ENCODE measurements around the gene AK8. TPM values are rescaled to one million over a fixed set of nuclear protein-coding genes. Genes with fewer than 3 reads are reported as not detected.

Gene AK8
- total and polyA plus RNA-seq, 9 of the 15 experiments (the other 6 are each of a cell fraction or from before 2014, with no cell fraction given): 0.06 to 0.37 TPM; not detected in 7

DNA sequence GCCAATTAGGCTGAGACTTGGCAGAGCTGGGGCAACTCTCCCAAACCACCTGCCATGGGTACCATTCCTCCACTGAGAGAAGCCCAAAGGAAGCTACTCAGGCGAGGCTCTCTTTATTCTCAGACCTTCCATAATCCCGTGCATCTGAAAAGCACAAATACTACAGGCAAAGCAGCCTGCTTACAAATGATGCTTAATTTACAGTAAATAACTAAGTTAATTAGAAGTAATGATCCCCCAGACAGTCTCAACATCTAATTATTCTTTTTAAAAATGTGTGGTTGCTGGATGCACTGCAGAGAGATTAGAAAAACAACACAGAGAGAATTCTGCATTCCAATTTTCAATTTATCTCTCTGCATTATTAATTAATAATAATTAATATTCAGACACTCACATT is 53.1 kb downstream of the AK8 start (continued):
- TF ChIP-seq ZNF407 (IDR thresholded peaks at IDR 0.05; ENCODE audit: low read depth) (no peak), NR1H2 (CRISPR knock-in tag; IDR thresholded peaks at IDR 0.05) (no peak), GABPB1 (CRISPR knock-in tag; IDR thresholded peaks at IDR 0.05) (no peak)
- TF ChIP-seq, protein P1, sequence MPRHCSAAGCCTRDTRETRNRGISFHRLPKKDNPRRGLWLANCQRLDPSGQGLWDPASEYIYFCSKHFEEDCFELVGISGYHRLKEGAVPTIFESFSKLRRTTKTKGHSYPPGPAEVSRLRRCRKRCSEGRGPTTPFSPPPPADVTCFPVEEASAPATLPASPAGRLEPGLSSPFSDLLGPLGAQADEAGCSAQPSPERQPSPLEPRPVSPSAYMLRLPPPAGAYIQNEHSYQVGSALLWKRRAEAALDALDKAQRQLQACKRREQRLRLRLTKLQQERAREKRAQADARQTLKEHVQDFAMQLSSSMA (CRISPR knock-in tag; IDR thresholded peaks at IDR 0.05): no peak

Measured in K562 (cell line).